ENCODE measurements around the gene LILRA5.

DNA sequence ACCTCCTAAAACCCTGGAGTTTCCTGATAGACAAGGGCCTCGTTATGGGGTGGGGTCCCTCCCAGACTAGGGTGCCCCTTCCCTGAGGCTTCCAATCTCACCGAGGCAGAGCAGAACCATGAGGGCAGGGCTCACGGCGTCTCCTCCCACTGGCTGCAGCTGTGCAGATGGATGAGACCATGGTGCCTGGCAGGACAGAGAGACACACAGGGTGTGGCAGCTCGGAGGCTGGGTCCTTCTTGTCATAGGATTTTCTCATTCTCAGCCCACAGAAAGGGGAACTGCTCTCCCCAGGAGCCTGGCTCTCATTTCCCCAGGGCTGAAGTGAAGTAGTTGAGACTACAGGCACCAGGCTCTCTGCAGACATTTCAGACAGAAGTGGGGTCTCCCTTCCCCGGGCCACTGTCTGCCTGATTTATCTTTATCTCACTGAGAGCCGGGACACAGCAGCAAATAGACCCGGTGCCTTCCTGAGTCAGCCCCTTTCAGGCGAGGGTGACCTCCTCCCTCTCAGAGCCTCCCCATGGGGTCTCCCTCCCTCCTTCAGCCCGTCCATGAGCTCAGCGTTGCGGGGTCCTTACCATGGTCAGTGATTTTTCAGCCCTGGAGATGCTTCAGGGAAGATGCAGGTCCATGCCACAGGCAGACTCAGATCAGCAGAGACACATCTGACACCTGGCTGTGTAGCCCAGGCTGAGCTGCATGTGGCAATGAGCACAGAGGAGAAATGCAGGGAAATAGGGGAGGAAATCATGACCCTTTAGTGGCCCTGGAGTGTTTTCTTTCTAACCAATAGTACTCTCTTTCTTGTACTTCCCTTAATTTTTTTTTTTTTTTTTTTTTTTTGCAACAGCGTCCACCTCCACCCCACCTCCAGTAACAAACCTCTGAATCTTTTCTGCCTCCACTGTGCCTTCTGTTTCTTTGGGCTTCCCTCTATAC is at the start of gene LILRA5:
- TF ChIP-seq EZH2 (IDR thresholded peaks at IDR 0.05; ENCODE audit: borderline replicate concordance, insufficient read depth, low read depth, low read length, poor library complexity, severe bottlenecking) = no peak
- TF ChIP-seq, protein P1, sequence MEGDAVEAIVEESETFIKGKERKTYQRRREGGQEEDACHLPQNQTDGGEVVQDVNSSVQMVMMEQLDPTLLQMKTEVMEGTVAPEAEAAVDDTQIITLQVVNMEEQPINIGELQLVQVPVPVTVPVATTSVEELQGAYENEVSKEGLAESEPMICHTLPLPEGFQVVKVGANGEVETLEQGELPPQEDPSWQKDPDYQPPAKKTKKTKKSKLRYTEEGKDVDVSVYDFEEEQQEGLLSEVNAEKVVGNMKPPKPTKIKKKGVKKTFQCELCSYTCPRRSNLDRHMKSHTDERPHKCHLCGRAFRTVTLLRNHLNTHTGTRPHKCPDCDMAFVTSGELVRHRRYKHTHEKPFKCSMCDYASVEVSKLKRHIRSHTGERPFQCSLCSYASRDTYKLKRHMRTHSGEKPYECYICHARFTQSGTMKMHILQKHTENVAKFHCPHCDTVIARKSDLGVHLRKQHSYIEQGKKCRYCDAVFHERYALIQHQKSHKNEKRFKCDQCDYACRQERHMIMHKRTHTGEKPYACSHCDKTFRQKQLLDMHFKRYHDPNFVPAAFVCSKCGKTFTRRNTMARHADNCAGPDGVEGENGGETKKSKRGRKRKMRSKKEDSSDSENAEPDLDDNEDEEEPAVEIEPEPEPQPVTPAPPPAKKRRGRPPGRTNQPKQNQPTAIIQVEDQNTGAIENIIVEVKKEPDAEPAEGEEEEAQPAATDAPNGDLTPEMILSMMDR (IDR thresholded peaks at IDR 0.05) = no peak
